A673 (cell line): Measurements from ENCODE around the gene TSSK2.

Experiments
- CTCF ChIP-seq: fragments of 300-800, 200-600 bp; sonication (generic); conservative IDR thresholded peaks from 2 replicates; pipeline ENCODE4 v1.5.1; 2017; ENCODE audit warnings: low read depth, mild to moderate bottlenecking, antibody characterized with exemption, low read length, moderate library complexity, mixed read lengths
- EZH2 ChIP-seq: fragments of 200-600 bp; sonication (generic); IDR thresholded peaks from 2 replicates; pipeline ENCODE4 v1.6.1; 2017; ENCODE audit warnings: borderline replicate concordance, low read depth, mild to moderate bottlenecking, mixed read lengths, antibody characterized with exemption, low read length; ENCODE audit not compliant: poor library complexity, severe bottlenecking

- TF ChIP-seq CTCF = no peak
- TF ChIP-seq EZH2 = no peak
These were observed 24.0 kb upstream of the TSSK2 start for GRCh38 chr22:19106886-19107729.
